ENCODE data around the gene PTPN3. TPM values are rescaled to one million over a fixed set of nuclear protein-coding genes. Genes with fewer than 3 reads are reported as not detected.

PTPN3 gene
- total RNA-seq, 1 donor from 2014 or later: 13.4 TPM

DNA sequence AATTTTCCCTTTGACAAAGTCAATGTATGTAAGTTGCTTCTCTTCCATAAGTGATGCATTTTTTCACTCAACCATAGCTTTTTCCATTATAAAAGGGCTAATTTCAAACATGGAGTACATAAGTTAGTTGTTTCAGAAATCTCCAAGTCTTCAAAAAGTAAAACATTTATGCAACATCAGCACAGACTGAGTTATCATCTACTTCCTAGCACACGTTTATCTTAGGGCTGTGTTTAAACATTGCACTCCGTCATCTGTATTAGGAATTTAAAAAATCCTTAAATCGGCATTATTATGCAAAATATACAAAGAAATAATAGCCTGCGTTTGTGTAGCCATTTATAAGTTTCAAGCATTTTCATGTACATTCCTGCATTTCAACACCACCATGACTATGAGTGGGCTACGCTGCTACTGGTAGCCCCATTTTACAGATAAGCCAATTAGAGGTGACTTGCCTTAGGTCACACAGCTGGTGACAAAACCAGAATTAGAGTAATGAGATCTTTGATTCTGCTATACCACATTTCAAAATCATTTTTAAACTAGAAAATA lies 43.4 kb downstream of the PTPN3 start:
- no peak overlapping the region for H3K4me3 ChIP-seq
- no peaks in the 10 kb centered on the region for H3K9me3 ChIP-seq
- H3K27me3 ChIP-seq (ENCODE audit: low read depth): peaks cover 4% of the 10 kb centered on the region
- intact Hi-C loops (cut with DNase I): no loop called here
- no peak overlapping the region for H3K27ac ChIP-seq
- DNase-seq (no peak), ATAC-seq (no peak)
- no peaks in the 10 kb centered on the region for H3K4me1 ChIP-seq
- TF ChIP-seq, protein P1, sequence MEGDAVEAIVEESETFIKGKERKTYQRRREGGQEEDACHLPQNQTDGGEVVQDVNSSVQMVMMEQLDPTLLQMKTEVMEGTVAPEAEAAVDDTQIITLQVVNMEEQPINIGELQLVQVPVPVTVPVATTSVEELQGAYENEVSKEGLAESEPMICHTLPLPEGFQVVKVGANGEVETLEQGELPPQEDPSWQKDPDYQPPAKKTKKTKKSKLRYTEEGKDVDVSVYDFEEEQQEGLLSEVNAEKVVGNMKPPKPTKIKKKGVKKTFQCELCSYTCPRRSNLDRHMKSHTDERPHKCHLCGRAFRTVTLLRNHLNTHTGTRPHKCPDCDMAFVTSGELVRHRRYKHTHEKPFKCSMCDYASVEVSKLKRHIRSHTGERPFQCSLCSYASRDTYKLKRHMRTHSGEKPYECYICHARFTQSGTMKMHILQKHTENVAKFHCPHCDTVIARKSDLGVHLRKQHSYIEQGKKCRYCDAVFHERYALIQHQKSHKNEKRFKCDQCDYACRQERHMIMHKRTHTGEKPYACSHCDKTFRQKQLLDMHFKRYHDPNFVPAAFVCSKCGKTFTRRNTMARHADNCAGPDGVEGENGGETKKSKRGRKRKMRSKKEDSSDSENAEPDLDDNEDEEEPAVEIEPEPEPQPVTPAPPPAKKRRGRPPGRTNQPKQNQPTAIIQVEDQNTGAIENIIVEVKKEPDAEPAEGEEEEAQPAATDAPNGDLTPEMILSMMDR (IDR thresholded peaks at IDR 0.05): no peak
- peaks cover 10% of the 10 kb centered on the region for H3K36me3 ChIP-seq

DNA sequence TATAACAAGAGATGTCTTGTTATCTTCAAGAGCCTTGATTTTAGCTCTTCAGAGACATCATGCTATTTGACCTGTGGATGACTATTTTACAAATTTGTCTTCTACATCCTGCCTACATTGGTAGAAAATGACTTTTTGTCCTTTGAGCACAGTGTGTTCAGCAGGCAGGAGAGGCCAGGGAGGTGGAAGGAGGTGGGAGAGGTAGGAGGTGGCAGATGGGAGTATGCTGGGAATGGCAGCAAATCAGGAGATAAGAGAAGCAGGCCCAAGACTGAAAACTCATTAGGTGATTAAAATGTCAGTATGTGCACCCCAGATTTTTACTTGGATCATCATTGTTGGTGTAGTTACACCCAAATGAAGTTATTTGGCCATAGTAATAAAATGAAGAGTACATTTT lies 44.1 kb downstream of the PTPN3 start:
- H3K9me3 ChIP-seq: no peaks in the 10 kb centered on the region
- TF ChIP-seq, protein P1 (IDR thresholded peaks at IDR 0.05): no peak
- no peak overlapping the region for H3K27ac ChIP-seq
- ATAC-seq (no peak), DNase-seq (no peak)
- peaks cover 4% of the 10 kb centered on the region for H3K27me3 ChIP-seq (ENCODE audit: low read depth)
- no peak overlapping the region for H3K4me3 ChIP-seq
- no peaks in the 10 kb centered on the region for H3K4me1 ChIP-seq
- peaks cover 10% of the 10 kb centered on the region for H3K36me3 ChIP-seq
- intact Hi-C loops (cut with DNase I): no loop called here

DNA sequence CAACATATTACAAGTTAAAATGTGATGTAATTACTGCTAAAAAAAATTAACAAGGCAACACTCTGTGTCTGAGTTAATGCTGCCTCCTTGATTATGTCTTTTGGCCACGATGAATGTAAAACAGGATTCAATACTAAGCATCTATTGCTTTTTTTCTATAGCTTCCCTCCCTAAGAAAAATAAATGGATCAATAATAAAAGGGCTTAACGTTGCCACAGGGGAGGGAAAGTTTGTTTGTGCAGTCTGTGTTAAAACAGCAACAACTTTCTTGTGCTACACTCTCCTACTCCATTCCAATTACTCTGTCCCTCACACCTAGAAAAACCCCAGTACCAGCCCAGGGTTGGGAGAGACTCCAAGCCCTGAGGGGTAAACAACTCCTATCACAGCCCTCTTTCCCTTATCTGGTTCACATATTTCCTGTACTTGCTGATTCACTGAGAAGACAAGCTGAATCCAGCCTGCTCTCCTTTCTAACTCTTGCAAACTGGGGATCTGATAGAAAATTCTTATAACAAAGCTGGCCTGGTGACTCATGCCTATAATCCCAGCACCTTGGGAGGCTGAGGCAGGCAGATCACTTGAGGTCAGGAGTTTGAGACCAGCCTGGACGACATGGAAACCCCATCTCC lies 44.8 kb downstream of the PTPN3 start:
- intact Hi-C loops (cut with DNase I): no loop called here
- TF ChIP-seq, protein P1 (IDR thresholded peaks at IDR 0.05): no peak
- no peaks in the 10 kb centered on the region for H3K4me1 ChIP-seq
- H3K27ac ChIP-seq: no peak overlapping the region
- H3K36me3 ChIP-seq: peaks cover 14% of the 10 kb centered on the region
- H3K27me3 ChIP-seq (ENCODE audit: low read depth): peaks cover 4% of the 10 kb centered on the region
- ATAC-seq: peak; percentile 37 to 62
- no peak for DNase-seq
- no peaks in the 10 kb centered on the region for H3K9me3 ChIP-seq
- no peak overlapping the region for H3K4me3 ChIP-seq

DNA sequence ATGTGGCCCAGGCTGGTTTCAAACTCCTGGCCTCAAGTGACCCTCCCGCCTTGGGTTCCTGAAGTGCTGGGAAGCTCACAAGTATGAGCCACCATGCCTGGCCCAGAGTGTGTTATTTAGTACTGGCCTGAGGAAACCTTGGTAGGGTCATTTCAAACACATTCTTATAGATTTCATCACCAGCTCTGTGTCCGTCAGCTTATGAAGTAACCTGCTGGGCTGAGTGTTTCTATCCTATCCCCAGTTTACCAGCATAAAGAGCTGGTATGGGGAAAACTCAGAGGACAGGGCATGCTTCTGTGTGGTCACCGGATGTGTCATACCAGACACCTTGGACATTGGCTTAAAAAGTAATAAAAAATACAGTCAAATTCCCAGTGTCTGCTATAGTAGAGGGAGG lies 45.3 kb downstream of the PTPN3 start:
- peaks cover 4% of the 10 kb centered on the region for H3K27me3 ChIP-seq (ENCODE audit: low read depth)
- TF ChIP-seq, protein P1 (IDR thresholded peaks at IDR 0.05): no peak

DNA sequence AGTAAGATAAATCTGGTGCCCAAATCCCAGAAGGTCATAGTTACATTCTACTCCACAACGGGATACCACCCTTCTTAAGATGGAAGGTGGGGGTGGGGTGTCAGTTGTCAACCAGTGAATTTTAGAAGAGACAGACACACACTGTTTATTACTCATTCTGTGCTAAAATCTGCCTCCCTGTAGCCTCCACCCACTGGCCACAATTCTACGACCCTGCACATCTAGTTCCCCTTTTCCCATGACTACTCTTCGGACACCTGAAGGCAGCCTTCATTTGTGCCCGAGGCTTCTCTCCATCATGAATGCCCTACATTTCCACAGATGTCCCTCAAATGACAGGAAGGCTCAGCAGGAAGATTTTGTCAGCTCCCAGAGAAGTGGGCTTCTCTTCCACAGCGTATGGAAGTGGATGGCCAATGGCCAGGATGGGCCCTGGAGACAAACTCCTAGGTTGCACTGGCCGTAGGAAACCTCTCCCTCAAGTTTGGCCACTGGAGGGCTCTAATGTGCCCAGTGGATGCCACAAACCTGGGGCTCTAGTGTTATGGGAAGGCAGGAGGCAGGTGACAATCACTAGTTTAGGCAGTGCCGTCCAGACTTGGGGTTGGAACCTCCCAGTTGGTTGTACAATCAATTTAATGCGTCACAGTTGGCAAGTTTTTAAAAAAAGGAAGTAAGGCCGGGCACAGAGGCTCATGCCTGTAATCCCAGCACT lies 46.6 kb downstream of the PTPN3 start:
- no peak for DNase-seq
- Histone ChIP-seq H3K36me3 (peaks cover 12% of the 10 kb centered on the region), H3K27ac (no peak overlapping the region), H3K27me3 (ENCODE audit: low read depth) (peaks cover 4% of the 10 kb centered on the region), H3K4me3 (no peak overlapping the region), H3K4me1 (no peaks in the 10 kb centered on the region), H3K9me3 (no peaks in the 10 kb centered on the region)
- ATAC-seq: no peak
- intact Hi-C loops (cut with DNase I): no loop called here
- TF ChIP-seq, protein P1 (IDR thresholded peaks at IDR 0.05): no peak

More for the DNA sequence above, 45.3 kb downstream of the PTPN3 start:
- no peak for ATAC-seq
- H3K4me1 ChIP-seq: no peaks in the 10 kb centered on the region
- no peak overlapping the region for H3K4me3 ChIP-seq
- H3K36me3 ChIP-seq: peaks cover 14% of the 10 kb centered on the region
- H3K9me3 ChIP-seq: no peaks in the 10 kb centered on the region
- intact Hi-C loops (cut with DNase I): no loop called here
- no peak overlapping the region for H3K27ac ChIP-seq
- DNase-seq: no peak
